HG03066 (cell line): ENCODE results near the gene INO80E.
"Not testable (repeated sequence)": the region's sequence is repeated elsewhere in the genome, so short reads cannot be mapped to it uniquely, and the experiment has no call there.

Source experiments
- ATAC-seq: cut with Tn5 transposase; IDR thresholded peaks from one replicate; pipeline ENCODE4 v1.9.1; 2021; ENCODE audit warnings: low read depth; ENCODE audit not compliant: unreplicated experiment

The INO80E gene

GRCh38 chr16:29995911-29996765 is at the start of gene INO80E:
Gene INO80E (plus strand): TSS chr16:29996241. CDS start chr16:29996311, 70 bp downstream.
- ATAC-seq, result peak; percentile 92

- ATAC-seq, result no peak
Measured at GRCh38 chr16:29947897-29948296, 48.1 kb upstream of the INO80E start.

DNA sequence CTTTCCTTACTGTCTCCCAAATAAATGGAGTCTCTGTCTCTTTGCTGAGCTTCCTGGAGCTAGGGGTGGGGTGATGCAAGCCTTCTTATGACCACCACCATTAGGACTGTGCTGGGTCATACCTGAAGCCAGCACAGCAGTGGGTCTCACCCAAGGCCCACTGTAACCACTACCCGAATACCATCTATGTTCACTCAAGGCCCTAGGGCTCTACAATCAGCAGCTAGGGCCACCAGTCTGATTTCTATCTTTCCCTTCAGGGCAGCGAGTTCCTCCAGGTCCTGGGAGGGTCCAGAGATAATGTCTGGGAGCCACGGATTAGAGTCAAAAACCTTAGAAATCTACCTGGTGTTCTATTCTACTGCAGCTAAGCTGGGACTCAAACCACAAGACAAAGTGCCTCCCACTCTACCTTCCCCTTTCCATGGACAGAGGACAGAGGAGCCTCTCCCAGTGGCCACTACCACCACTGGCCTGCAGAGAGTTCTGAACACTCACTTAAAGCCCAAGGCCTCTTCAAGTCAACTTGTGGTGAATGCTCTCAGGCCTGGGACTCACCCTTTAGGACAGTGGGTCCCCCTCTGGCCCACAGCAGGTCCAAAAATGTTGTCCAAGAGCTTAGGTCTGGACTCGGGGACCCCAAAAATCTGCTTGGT is 45.1 kb upstream of the INO80E start:
- ATAC-seq, result no peak

- no peak for ATAC-seq
Measured at GRCh38 chr16:29951625-29952365, 44.2 kb upstream of the INO80E start.

- no peak for ATAC-seq
Measured at GRCh38 chr16:29958756-29959155, 37.3 kb upstream of the INO80E start.

DNA sequence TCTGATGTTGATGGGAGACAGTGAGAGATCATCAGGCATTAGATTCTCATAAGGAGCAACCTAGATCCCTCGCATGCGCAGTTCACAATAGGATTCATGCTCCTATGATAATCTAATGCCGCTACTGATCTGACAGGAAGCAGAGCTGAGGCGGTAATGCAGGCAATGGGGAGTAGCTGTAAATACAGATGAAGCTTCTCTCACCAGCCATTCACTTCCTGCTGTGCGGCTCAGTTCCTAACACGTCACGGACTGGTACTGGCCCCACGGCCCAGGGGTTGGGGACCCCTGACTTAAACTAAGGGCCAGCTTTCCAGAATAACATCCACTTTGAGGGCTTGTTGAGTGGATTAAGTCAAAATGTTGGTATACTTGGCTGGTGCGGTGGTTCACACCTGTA is 36.7 kb upstream of the INO80E start:
- no peak for ATAC-seq

GRCh38 chr16:29959821-29960220 is 36.2 kb upstream of the INO80E start:
- ATAC-seq, result not testable (repeated sequence)

DNA sequence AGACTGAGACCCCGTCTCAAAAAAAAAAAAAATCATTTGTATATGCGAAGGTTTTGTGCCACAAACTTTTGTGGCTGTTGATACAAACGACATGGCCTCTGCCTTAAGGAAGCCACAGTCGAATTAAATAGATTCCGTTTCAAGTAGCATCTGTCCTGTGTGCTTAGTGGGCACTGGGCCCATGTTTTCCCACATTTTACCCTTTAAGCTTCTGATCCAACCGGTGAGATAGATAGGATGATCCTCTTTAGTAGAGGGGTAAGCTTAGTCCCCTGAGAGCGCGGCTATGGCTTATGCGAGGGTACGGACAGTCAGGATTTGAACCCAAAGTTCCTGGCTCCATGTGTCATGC is 34.9 kb upstream of the INO80E start:
- no peak for ATAC-seq

GRCh38 chr16:29961479-29962343 is 34.3 kb upstream of the INO80E start, which contains the start of gene TMEM219:
Gene TMEM219 (plus strand): TSS chr16:29962079. CDS start chr16:29963144, 1,065 bp downstream.
- peak; percentile 74 for ATAC-seq

- ATAC-seq, result peak; percentile 10
Measured at GRCh38 chr16:29962344-29962994, 33.6 kb upstream of the INO80E start.

DNA sequence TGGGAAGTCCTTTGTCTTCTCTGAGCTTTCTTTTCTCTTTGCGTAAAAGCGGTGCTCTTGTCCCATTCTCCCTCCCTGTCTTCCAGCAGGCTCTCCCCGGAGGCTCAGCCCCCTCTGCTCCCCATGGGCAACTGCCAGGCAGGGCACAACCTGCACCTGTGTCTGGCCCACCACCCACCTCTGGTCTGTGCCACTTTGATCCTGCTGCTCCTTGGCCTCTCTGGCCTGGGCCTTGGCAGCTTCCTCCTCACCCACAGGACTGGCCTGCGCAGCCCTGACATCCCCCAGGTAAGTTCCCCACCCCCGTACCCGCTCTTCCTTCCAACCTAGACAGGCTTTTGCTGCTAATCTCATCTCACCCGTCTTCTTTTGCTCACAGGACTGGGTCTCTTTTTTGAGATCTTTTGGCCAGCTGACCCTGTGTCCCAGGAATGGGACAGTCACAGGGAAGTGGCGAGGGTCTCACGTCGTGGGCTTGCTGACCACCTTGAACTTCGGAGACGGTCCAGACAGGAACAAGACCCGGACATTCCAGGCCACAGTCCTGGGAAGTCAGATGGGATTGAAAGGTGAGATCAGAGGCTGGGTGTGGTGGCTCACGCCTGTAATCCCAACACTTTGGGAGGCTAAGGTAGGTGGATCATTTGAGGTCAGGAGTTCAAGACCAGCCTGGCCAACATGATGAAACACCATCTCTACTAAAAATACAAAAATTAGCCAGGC is 32.9 kb upstream of the INO80E start:
- no peak for ATAC-seq

DNA sequence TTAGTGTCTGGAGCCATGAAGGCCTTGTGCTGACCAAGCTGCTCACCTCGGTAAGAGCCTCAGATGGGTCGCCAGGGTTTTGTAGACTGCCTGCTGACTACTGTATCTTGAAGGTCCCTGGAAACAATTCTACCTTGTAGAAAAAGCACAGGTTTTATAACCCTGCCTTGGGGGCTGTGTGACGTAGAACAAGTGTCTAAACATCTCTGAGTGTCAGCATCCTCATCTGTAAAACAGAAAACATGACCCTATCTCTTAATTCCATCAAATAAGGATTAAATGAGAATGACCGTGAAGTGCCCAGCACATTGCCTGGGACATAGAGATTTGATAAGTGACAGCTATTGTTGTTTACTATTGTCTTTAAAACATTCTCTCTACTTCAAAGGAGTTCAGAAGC is 27.8 kb upstream of the INO80E start:
- no peak for ATAC-seq

DNA sequence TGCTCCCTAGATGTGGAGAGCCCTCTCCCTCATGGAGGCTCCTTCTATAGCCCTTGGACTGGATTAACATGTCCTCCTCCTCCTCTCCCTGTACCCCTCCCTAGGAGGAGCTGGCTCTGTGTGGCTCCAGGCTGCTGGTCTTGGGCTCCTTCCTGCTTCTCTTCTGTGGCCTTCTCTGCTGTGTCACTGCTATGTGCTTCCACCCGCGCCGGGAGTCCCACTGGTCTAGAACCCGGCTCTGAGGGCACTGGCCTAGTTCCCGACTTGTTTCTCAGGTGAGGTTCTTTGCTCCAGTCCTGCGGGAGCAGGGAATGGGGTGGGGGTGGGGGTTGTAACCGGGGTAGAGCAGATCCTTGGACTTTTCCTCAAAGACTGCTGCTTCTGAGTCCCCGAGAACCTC is 24.7 kb upstream of the INO80E start:
- ATAC-seq, result no peak

DNA sequence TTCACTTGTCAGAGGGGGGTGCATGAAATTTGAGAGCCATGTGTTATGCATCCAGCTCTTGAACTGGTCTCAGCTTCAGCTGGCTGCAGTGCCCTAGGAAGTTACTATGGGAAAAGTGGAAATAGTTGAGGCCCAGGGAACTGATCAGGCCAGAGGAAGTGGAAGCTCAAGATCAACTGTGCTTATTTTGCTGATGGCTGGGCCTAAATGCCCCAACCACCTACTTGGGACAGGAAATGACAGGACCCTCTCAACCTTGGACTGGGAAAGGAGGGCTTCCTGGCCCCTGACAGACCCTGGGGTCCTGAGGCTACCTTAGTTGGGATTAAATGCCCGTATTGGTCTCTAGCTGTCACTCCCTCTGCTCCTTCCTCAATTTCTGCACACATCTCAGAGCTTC is 23.5 kb upstream of the INO80E start:
- ATAC-seq, result no peak

DNA sequence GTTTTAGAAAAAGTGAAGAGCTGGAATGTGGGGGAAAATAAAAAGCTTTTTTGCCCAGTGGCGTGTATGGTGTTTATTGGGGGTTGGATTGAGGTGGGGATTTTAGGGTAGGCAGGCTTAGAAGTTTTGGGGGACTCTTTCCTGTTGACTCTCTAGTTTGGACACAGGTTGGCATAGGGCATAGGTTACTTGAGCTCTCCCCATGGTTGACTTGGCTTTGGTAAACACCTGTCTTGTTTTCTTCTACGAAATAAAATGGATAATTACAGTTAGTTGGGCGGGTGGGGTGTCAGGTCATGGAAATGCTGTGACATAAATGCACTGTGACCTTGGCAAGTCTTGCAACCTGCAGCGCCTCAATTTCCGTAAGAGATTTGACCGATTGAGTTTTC is 23.1 kb upstream of the INO80E start:
- ATAC-seq, result no peak

DNA sequence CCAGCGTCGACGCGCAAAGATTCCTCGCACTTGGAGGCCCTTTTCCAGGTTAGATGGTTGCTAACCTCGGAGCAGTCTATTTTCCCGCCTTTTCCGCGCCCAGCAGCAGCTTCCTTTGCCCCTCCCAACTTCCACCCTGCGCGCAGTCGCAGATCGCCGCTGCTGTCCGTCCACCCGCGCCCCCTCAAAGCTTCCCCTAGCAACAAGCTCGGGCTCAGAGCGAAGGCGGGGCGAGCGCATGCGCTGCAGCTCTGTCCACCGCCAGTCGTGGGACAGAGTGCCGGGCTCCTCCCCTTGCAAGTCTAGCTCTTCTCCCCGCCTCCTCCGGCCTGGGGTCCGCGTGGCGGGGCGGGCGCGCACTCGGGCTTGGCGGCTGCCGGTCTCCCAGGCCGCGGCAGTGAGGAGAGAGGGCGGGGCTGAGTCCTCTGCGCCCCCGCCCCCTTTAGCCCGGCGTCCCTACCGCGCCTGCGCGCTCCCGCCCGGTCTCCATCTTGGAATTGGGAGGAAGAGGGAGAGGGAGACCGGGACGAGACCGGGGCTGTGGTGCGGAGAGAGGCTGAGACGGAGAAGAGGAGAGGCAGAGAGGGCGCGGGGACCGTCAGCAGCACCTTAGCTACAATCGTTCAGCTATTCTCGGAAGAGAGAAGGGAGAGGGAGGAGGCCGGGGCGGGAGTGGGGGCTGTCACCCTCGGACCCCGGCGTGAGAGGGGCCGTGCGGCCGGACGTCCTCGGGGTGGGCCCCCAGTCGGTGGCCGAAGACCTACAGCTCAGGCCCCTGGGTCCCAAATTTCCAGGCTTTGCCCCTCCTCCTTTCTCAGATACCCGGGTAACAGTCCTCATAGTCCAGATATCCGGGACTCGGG is 22.4 kb upstream of the INO80E start, which contains the start of gene TAOK2:
Gene TAOK2, plus strand, starts transcription at position 485 of the 863 bp plus-strand sequence. CDS start 3,905 bp downstream, outside the sequence.
- no peak for ATAC-seq

GRCh38 chr16:29974291-29975133 is 21.5 kb upstream of the INO80E start:
- no peak for ATAC-seq
